ENCODE measurements around the gene CSNK1G3.

The CSNK1G3 gene

GRCh38 chr5:123528065-123528464 lies 16.1 kb downstream of the CSNK1G3 start:
- no peak for TF ChIP-seq POLR2A (IDR thresholded peaks at IDR 0.05; ENCODE audit: low read depth, low read length)
- no peak for DNase-seq (ENCODE audit: insufficient read length, low spot score)
- FAIRE-seq: no peak

DNA sequence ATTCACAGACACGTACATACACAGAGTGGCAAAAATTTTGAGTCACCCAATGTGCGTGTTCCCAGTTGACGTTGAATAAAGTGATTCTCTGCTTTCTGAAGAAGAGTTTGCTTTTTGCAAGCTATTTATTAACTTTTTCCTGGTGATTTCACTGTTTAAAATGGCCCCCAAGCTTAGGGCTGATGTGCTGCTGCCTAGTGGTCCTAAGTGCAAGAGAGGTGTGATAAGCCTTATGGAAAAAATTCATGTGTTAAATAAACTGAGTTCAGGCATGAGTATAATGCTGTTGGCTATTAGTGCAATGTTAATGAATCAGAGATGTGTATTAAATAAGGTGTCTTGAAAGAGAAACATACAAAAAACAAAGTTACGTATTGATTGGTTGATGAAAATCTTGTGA lies 16.9 kb downstream of the CSNK1G3 start:
- no peak for FAIRE-seq
- DNase-seq (ENCODE audit: insufficient read length, low spot score): no peak

DNA sequence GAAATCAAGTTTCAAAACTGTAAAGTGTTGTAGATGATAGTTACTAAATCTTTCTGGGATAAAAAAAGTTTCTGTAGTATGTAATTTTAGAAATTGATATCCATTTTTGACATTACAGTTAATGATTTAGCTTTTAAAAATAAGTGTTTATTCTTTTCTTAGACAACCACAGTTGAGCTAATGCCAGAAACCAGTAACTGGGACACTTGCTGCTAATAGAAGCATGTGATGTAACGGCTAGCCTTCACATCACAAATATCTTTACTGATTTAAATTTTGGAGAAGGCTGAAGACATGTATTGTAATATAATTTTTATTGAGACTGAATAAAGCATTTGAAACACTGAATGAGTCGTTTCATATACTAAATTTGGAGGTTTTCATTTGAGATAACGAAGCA lies 18.8 kb downstream of the CSNK1G3 start:
- TF ChIP-seq POLR2A (IDR thresholded peaks at IDR 0.05; ENCODE audit: low read depth, low read length): no peak
- DNase-seq (ENCODE audit: insufficient read length, low spot score): no peak
- no peak for FAIRE-seq

More for the DNA sequence above, 16.9 kb downstream of the CSNK1G3 start:
- TF ChIP-seq POLR2A (IDR thresholded peaks at IDR 0.05; ENCODE audit: low read depth, low read length): no peak

DNA sequence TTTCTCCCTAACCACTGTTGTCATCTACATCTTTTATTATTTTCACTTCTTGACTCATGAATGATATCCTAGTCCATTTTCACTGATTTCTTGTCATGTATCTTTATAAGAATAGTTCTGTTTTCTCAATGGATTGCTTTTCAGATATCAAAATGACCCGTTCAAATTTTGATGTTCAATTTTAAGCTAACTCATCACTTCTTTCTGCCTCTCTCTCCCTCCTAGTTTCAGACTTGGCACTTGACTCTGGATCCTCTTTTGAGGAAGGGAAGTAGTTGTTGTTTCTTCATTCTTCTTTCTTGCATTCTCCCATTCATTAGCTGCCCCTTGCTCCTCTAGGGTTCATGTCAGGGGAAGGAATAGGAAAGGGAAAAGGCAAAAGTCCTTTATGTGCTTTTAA lies 23.7 kb downstream of the CSNK1G3 start:
- DNase-seq (ENCODE audit: insufficient read length, low spot score): no peak
- TF ChIP-seq POLR2A (IDR thresholded peaks at IDR 0.05; ENCODE audit: low read depth, low read length): no peak
- FAIRE-seq: peak; percentile 41

- FAIRE-seq: no peak
- DNase-seq (ENCODE audit: insufficient read length, low spot score): no peak
- TF ChIP-seq POLR2A (IDR thresholded peaks at IDR 0.05; ENCODE audit: low read depth, low read length): no peak
These were observed 25.3 kb downstream of the CSNK1G3 start for GRCh38 chr5:123537256-123537655.

DNA sequence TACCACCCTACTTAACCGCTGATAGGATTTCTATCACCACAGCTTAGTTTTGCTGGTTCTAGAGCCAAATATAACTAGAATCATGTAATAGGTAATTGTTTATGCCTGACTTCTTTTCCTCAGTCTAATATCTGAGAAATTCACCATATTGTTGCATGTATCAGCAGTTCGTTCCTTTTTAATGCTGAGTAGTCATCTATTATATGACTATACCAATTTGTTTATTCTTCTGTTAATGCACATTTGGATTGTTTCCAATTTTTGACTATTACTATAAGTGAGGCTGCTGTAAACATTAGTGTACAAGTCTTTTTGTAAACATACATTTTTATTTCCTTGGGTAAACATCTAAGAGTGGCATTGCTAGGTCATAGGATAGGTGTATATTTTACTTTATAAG lies 25.9 kb downstream of the CSNK1G3 start:
- TF ChIP-seq POLR2A (IDR thresholded peaks at IDR 0.05; ENCODE audit: low read depth, low read length): no peak
- FAIRE-seq: peak; percentile 45
- no peak for DNase-seq (ENCODE audit: insufficient read length, low spot score)

- TF ChIP-seq POLR2A (IDR thresholded peaks at IDR 0.05; ENCODE audit: low read depth, low read length): no peak
- FAIRE-seq (no peak), DNase-seq (ENCODE audit: insufficient read length, low spot score) (no peak)
These were observed 26.9 kb downstream of the CSNK1G3 start for GRCh38 chr5:123538670-123539459.

- DNase-seq (ENCODE audit: insufficient read length, low spot score) (no peak), FAIRE-seq (no peak)
- TF ChIP-seq POLR2A (IDR thresholded peaks at IDR 0.05; ENCODE audit: low read depth, low read length): no peak
These were observed 28.6 kb downstream of the CSNK1G3 start for GRCh38 chr5:123540534-123540933.

GRCh38 chr5:123543438-123543837 lies 31.5 kb downstream of the CSNK1G3 start:
- DNase-seq (ENCODE audit: insufficient read length, low spot score): no peak
- FAIRE-seq: no peak
- TF ChIP-seq POLR2A (IDR thresholded peaks at IDR 0.05; ENCODE audit: low read depth, low read length): no peak

- DNase-seq (ENCODE audit: insufficient read length, low spot score) (no peak), FAIRE-seq (peak; percentile 23)
- TF ChIP-seq POLR2A (IDR thresholded peaks at IDR 0.05; ENCODE audit: low read depth, low read length): no peak
These were observed 33.5 kb downstream of the CSNK1G3 start for GRCh38 chr5:123545506-123545905.

DNA sequence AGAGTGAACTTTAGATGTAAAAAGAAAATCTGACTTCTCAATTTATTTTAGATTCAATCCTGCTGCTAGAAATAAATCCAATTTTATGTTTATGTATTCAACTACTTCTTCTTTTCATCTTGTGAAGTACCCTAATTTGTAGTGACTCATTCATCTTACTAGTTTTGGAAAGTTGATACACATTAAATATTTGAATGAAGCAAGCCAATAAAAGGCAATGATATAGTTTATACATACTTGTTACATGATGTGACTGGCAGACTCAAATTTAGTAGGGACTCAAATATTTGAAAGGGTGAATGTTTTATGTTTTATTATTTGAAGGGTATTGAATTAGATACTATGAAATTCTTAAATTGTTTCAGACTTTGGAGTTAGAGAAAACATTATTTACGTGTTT lies 34.7 kb downstream of the CSNK1G3 start:
- TF ChIP-seq POLR2A (IDR thresholded peaks at IDR 0.05; ENCODE audit: low read depth, low read length): no peak
- DNase-seq (ENCODE audit: insufficient read length, low spot score): no peak
- FAIRE-seq: no peak

DNA sequence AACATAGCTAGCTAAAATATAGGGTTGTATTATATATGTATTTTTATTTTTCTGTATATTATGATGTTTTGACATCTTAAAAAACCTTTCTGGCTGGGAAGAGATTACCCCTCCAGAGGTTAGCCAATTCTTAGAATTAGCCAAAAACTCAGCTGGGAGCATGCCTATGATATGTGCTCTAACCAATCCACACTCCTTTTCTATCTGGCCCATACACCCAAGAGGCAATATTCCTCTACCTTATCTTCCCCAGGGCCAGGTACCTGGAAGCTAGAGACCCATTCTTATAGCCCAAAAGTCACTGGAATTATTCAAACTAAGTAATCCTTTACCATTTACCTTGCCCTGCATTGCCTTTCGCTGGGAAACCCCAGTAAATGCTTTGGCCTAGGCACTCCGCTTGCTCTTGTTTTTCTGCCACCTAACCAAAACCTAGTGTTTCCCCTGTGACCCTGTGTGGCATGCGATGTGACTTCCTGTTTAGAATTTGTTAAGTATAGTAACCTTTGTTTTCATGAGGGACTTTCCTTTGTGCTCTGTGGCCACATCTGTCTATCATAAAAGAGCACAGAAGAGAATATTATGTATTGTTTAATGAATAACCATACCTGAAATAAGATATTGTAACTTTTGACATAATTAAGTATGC lies 37.4 kb downstream of the CSNK1G3 start:
- TF ChIP-seq POLR2A (IDR thresholded peaks at IDR 0.05; ENCODE audit: low read depth, low read length): no peak
- no peak for FAIRE-seq

GRCh38 chr5:123554601-123555000 lies 42.6 kb downstream of the CSNK1G3 start:
- no peak for TF ChIP-seq POLR2A (IDR thresholded peaks at IDR 0.05; ENCODE audit: low read depth, low read length)
- DNase-seq (ENCODE audit: insufficient read length, low spot score) (no peak), FAIRE-seq (no peak)

More for the DNA sequence above, 37.4 kb downstream of the CSNK1G3 start:
- DNase-seq (ENCODE audit: insufficient read length, low spot score): no peak

- no peak for TF ChIP-seq POLR2A (IDR thresholded peaks at IDR 0.05; ENCODE audit: low read depth, low read length)
- DNase-seq (ENCODE audit: insufficient read length, low spot score) (no peak), FAIRE-seq (no peak)
These were observed 45.9 kb downstream of the CSNK1G3 start for GRCh38 chr5:123557907-123558306.
